ENCODE measurements around the gene CALD1.

Gene CALD1

GRCh38 chr7:134777908-134778580 is 1.4 kb upstream of the CALD1 start:
- H2AFZ ChIP-seq (ENCODE audit: low read depth, low read length) = no peak overlapping the region
- H3K9ac ChIP-seq (ENCODE audit: low read depth, low read length) = no peak overlapping the region
- TF ChIP-seq, protein P1, sequence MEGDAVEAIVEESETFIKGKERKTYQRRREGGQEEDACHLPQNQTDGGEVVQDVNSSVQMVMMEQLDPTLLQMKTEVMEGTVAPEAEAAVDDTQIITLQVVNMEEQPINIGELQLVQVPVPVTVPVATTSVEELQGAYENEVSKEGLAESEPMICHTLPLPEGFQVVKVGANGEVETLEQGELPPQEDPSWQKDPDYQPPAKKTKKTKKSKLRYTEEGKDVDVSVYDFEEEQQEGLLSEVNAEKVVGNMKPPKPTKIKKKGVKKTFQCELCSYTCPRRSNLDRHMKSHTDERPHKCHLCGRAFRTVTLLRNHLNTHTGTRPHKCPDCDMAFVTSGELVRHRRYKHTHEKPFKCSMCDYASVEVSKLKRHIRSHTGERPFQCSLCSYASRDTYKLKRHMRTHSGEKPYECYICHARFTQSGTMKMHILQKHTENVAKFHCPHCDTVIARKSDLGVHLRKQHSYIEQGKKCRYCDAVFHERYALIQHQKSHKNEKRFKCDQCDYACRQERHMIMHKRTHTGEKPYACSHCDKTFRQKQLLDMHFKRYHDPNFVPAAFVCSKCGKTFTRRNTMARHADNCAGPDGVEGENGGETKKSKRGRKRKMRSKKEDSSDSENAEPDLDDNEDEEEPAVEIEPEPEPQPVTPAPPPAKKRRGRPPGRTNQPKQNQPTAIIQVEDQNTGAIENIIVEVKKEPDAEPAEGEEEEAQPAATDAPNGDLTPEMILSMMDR (IDR thresholded peaks at IDR 0.05; ENCODE audit: borderline replicate concordance, extremely low read depth, low read length, poor library complexity, severe bottlenecking) = no peak
- no peak for TF ChIP-seq EZH2 (IDR thresholded peaks at IDR 0.05; ENCODE audit: borderline replicate concordance, low read depth, low read length, severe bottlenecking)
- ATAC-seq (ENCODE audit: insufficient read depth, low read depth) (no peak), DNase-seq (no peak)
- H3K9me3 ChIP-seq (ENCODE audit: insufficient read depth, low read length, severe bottlenecking) = no peaks in the 10 kb centered on the region
- H3K4me3 ChIP-seq (ENCODE audit: low read depth in 1 of 2, low read length in 2 of 2) = no peak overlapping the region
- H3K4me2 ChIP-seq (ENCODE audit: insufficient read depth, low read length) = no peak overlapping the region
- H3K27ac ChIP-seq (ENCODE audit: low read length) = no peak overlapping the region
- H3K27me3 ChIP-seq (ENCODE audit: insufficient read depth, low read length, poor library complexity) = no peaks in the 10 kb centered on the region
- no peaks in the 10 kb centered on the region for H3K4me1 ChIP-seq (ENCODE audit: insufficient read depth, low read length)
- no peaks in the 10 kb centered on the region for H4K20me1 ChIP-seq (ENCODE audit: insufficient read depth, low read length)
- no peaks in the 10 kb centered on the region for H3K79me2 ChIP-seq (ENCODE audit: insufficient read depth, low read length)
- H3K36me3 ChIP-seq (ENCODE audit: insufficient read depth, low read length) = no peaks in the 10 kb centered on the region

DNA sequence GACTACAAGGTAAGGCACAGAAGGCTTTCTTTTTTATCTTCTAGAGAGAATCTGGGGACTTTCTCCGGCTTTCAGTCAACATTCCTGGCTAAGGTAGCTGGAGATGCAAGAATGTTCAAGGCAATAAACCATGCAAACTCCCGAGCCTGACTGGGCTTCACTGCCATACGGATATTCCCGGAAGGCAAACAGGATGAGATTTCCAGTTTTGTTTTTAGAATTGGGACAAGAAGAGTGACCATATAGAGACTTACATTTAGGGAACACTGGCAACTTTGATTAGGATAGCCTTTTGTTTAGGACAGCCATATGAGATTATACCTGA is 269 bp downstream of the CALD1 start:
- Histone ChIP-seq H3K4me1 (ENCODE audit: insufficient read depth, low read length) (no peaks in the 10 kb centered on the region), H3K27me3 (ENCODE audit: insufficient read depth, low read length, poor library complexity) (no peaks in the 10 kb centered on the region), H3K9me3 (ENCODE audit: insufficient read depth, low read length, severe bottlenecking) (no peaks in the 10 kb centered on the region), H4K20me1 (ENCODE audit: insufficient read depth, low read length) (no peaks in the 10 kb centered on the region), H3K36me3 (ENCODE audit: insufficient read depth, low read length) (no peaks in the 10 kb centered on the region), H3K4me3 (ENCODE audit: low read depth in 1 of 2, low read length in 2 of 2) (no peak overlapping the region), H3K4me2 (ENCODE audit: insufficient read depth, low read length) (no peak overlapping the region), H2AFZ (ENCODE audit: low read depth, low read length) (no peak overlapping the region), H3K9ac (ENCODE audit: low read depth, low read length) (no peak overlapping the region), H3K27ac (ENCODE audit: low read length) (no peak overlapping the region), H3K79me2 (ENCODE audit: insufficient read depth, low read length) (no peaks in the 10 kb centered on the region)
- no peak for ATAC-seq (ENCODE audit: insufficient read depth, low read depth)
- no peak for DNase-seq
- TF ChIP-seq, protein P1 (IDR thresholded peaks at IDR 0.05; ENCODE audit: borderline replicate concordance, extremely low read depth, low read length, poor library complexity, severe bottlenecking) = no peak
- TF ChIP-seq EZH2 (IDR thresholded peaks at IDR 0.05; ENCODE audit: borderline replicate concordance, low read depth, low read length, severe bottlenecking) = no peak

- no peak overlapping the region for H3K27ac ChIP-seq (ENCODE audit: low read length)
- H3K4me1 ChIP-seq (ENCODE audit: insufficient read depth, low read length) = no peaks in the 10 kb centered on the region
- no peaks in the 10 kb centered on the region for H4K20me1 ChIP-seq (ENCODE audit: insufficient read depth, low read length)
- no peak overlapping the region for H3K4me3 ChIP-seq (ENCODE audit: low read depth in 1 of 2, low read length in 2 of 2)
- ATAC-seq (ENCODE audit: insufficient read depth, low read depth) = no peak
- H3K4me2 ChIP-seq (ENCODE audit: insufficient read depth, low read length) = no peak overlapping the region
- H3K9ac ChIP-seq (ENCODE audit: low read depth, low read length) = no peak overlapping the region
- no peaks in the 10 kb centered on the region for H3K79me2 ChIP-seq (ENCODE audit: insufficient read depth, low read length)
- no peak overlapping the region for H2AFZ ChIP-seq (ENCODE audit: low read depth, low read length)
- no peaks in the 10 kb centered on the region for H3K27me3 ChIP-seq (ENCODE audit: insufficient read depth, low read length, poor library complexity)
- H3K9me3 ChIP-seq (ENCODE audit: insufficient read depth, low read length, severe bottlenecking) = no peaks in the 10 kb centered on the region
- no peak for DNase-seq
- TF ChIP-seq EZH2 (IDR thresholded peaks at IDR 0.05; ENCODE audit: borderline replicate concordance, low read depth, low read length, severe bottlenecking) = no peak
- TF ChIP-seq, protein P1 (IDR thresholded peaks at IDR 0.05; ENCODE audit: borderline replicate concordance, extremely low read depth, low read length, poor library complexity, severe bottlenecking) = no peak
- H3K36me3 ChIP-seq (ENCODE audit: insufficient read depth, low read length) = no peaks in the 10 kb centered on the region
Observed at GRCh38 chr7:134780166-134780828, 863 bp downstream of the CALD1 start.

All from DND-41 (cell line).